ENCODE measurements around the gene EDC4.
A peak's percentile ranks its signal among the peaks of the same experiment; 100 is the strongest.
"Not testable (repeated sequence)": the region's sequence is repeated elsewhere in the genome, so short reads cannot be mapped to it uniquely, and the experiment has no call there.

EDC4 gene

GRCh38 chr16:67858500-67858899 lies 14.4 kb upstream of the EDC4 start:
- Mint-ChIP-seq H3K27me3 (ENCODE audit: low read depth) (no peaks in the 10 kb centered on the region), H3K36me3 (ENCODE audit: low read depth) (peaks cover 2% of the 10 kb centered on the region), H3K9me3 (no peaks in the 10 kb centered on the region), H3K27ac (peak overlapping the region; percentile 58), H3K4me1 (ENCODE audit: low read depth) (peaks cover 10% of the 10 kb centered on the region), H3K4me3 (no peak overlapping the region)
- DNase-seq (ENCODE audit: low spot score), result no peak

GRCh38 chr16:67860589-67861398 lies 12.1 kb upstream of the EDC4 start:
- Mint-ChIP-seq H3K4me1 (ENCODE audit: low read depth) (peaks cover 7% of the 10 kb centered on the region), H3K36me3 (ENCODE audit: low read depth) (peaks cover 5% of the 10 kb centered on the region), H3K9me3 (no peaks in the 10 kb centered on the region), H3K4me3 (no peak overlapping the region), H3K27me3 (ENCODE audit: low read depth) (no peaks in the 10 kb centered on the region), H3K27ac (no peak overlapping the region)
- no peak for DNase-seq (ENCODE audit: low spot score)

GRCh38 chr16:67861877-67862276 lies 11.0 kb upstream of the EDC4 start:
- no peak overlapping the region for H3K4me3 Mint-ChIP-seq
- DNase-seq (ENCODE audit: low spot score), result no peak
- H3K27ac Mint-ChIP-seq, result no peak overlapping the region
- H3K36me3 Mint-ChIP-seq (ENCODE audit: low read depth), result peaks cover 5% of the 10 kb centered on the region
- no peaks in the 10 kb centered on the region for H3K27me3 Mint-ChIP-seq (ENCODE audit: low read depth)
- peaks cover 6% of the 10 kb centered on the region for H3K4me1 Mint-ChIP-seq (ENCODE audit: low read depth)
- no peaks in the 10 kb centered on the region for H3K9me3 Mint-ChIP-seq

GRCh38 chr16:67862623-67863583 lies 9.9 kb upstream of the EDC4 start:
- H3K27ac Mint-ChIP-seq, result no peak overlapping the region
- no peak for DNase-seq (ENCODE audit: low spot score)
- no peak overlapping the region for H3K4me3 Mint-ChIP-seq
- H3K9me3 Mint-ChIP-seq, result no peaks in the 10 kb centered on the region
- peaks cover 5% of the 10 kb centered on the region for H3K36me3 Mint-ChIP-seq (ENCODE audit: low read depth)
- H3K27me3 Mint-ChIP-seq (ENCODE audit: low read depth), result no peaks in the 10 kb centered on the region
- H3K4me1 Mint-ChIP-seq (ENCODE audit: low read depth), result peaks cover 3% of the 10 kb centered on the region

- not testable (repeated sequence) for DNase-seq (ENCODE audit: low spot score); H3K27ac Mint-ChIP-seq; H3K27me3 Mint-ChIP-seq (ENCODE audit: low read depth); H3K4me3 Mint-ChIP-seq; H3K4me1 Mint-ChIP-seq (ENCODE audit: low read depth); H3K9me3 Mint-ChIP-seq; H3K36me3 Mint-ChIP-seq (ENCODE audit: low read depth)
These were observed 8.8 kb upstream of the EDC4 start for GRCh38 chr16:67864044-67864443.

GRCh38 chr16:67864594-67864993 lies 8.3 kb upstream of the EDC4 start:
- no peaks in the 10 kb centered on the region for H3K27me3 Mint-ChIP-seq (ENCODE audit: low read depth)

GRCh38 chr16:67865318-67865717 lies 7.5 kb upstream of the EDC4 start:
- Mint-ChIP-seq H3K27me3 (ENCODE audit: low read depth) (no peaks in the 10 kb centered on the region), H3K9me3 (no peaks in the 10 kb centered on the region), H3K27ac (no peak overlapping the region), H3K4me1 (ENCODE audit: low read depth) (no peaks in the 10 kb centered on the region), H3K4me3 (no peak overlapping the region), H3K36me3 (ENCODE audit: low read depth) (peaks cover 10% of the 10 kb centered on the region)
- DNase-seq (ENCODE audit: low spot score), result no peak

More at GRCh38 chr16:67864594-67864993, 8.3 kb upstream of the EDC4 start:
- H3K36me3 Mint-ChIP-seq (ENCODE audit: low read depth), result peaks cover 7% of the 10 kb centered on the region
- H3K4me3 Mint-ChIP-seq, result no peak overlapping the region
- DNase-seq (ENCODE audit: low spot score), result no peak
- no peaks in the 10 kb centered on the region for H3K9me3 Mint-ChIP-seq
- no peak overlapping the region for H3K27ac Mint-ChIP-seq
- H3K4me1 Mint-ChIP-seq (ENCODE audit: low read depth), result no peaks in the 10 kb centered on the region

GRCh38 chr16:67868290-67868689 lies 4.6 kb upstream of the EDC4 start:
- H3K4me3 Mint-ChIP-seq, result no peak overlapping the region
- H3K27me3 Mint-ChIP-seq (ENCODE audit: low read depth), result no peaks in the 10 kb centered on the region
- no peak overlapping the region for H3K27ac Mint-ChIP-seq
- no peak for DNase-seq (ENCODE audit: low spot score)
- H3K9me3 Mint-ChIP-seq, result no peaks in the 10 kb centered on the region
- H3K36me3 Mint-ChIP-seq (ENCODE audit: low read depth), result peaks cover 17% of the 10 kb centered on the region
- peaks cover 5% of the 10 kb centered on the region for H3K4me1 Mint-ChIP-seq (ENCODE audit: low read depth)

- H3K36me3 Mint-ChIP-seq (ENCODE audit: low read depth), result peaks cover 22% of the 10 kb centered on the region
- DNase-seq (ENCODE audit: low spot score), result no peak
- H3K27ac Mint-ChIP-seq, result no peak overlapping the region
- peaks cover 16% of the 10 kb centered on the region for H3K4me1 Mint-ChIP-seq (ENCODE audit: low read depth)
- H3K4me3 Mint-ChIP-seq, result no peak overlapping the region
- no peaks in the 10 kb centered on the region for H3K9me3 Mint-ChIP-seq
- H3K27me3 Mint-ChIP-seq (ENCODE audit: low read depth), result no peaks in the 10 kb centered on the region
These were observed 3.2 kb upstream of the EDC4 start for GRCh38 chr16:67869653-67870052.

- Mint-ChIP-seq H3K4me1 (ENCODE audit: low read depth) (peaks cover 24% of the 10 kb centered on the region), H3K9me3 (no peaks in the 10 kb centered on the region), H3K27ac (no peak overlapping the region), H3K27me3 (ENCODE audit: low read depth) (no peaks in the 10 kb centered on the region), H3K36me3 (ENCODE audit: low read depth) (peaks cover 27% of the 10 kb centered on the region), H3K4me3 (no peak overlapping the region)
- DNase-seq (ENCODE audit: low spot score), result no peak
These were observed 1.6 kb upstream of the EDC4 start for GRCh38 chr16:67871256-67871655.

- Mint-ChIP-seq H3K4me1 (ENCODE audit: low read depth) (peaks cover 24% of the 10 kb centered on the region), H3K4me3 (peak overlapping the region; percentile 91), H3K27me3 (ENCODE audit: low read depth) (no peaks in the 10 kb centered on the region), H3K36me3 (ENCODE audit: low read depth) (peaks cover 34% of the 10 kb centered on the region), H3K27ac (peak overlapping the region; percentile 85), H3K9me3 (no peaks in the 10 kb centered on the region)
- no peak for DNase-seq (ENCODE audit: low spot score)
These were observed 671 bp upstream of the EDC4 start for GRCh38 chr16:67872131-67872630.

- DNase-seq (ENCODE audit: low spot score), result no peak
- no peaks in the 10 kb centered on the region for H3K9me3 Mint-ChIP-seq
- H3K27ac Mint-ChIP-seq, result peak overlapping the region; percentile 94
- no peaks in the 10 kb centered on the region for H3K27me3 Mint-ChIP-seq (ENCODE audit: low read depth)
- peak overlapping the region; percentile 91 for H3K4me3 Mint-ChIP-seq
- H3K4me1 Mint-ChIP-seq (ENCODE audit: low read depth), result peaks cover 24% of the 10 kb centered on the region
- H3K36me3 Mint-ChIP-seq (ENCODE audit: low read depth), result peaks cover 37% of the 10 kb centered on the region
These were observed 851 bp downstream of the EDC4 start for GRCh38 chr16:67873435-67874370.

GRCh38 chr16:67874372-67874771 lies 1.5 kb downstream of the EDC4 start:
- Mint-ChIP-seq H3K36me3 (ENCODE audit: low read depth) (peaks cover 42% of the 10 kb centered on the region), H3K4me1 (ENCODE audit: low read depth) (peaks cover 24% of the 10 kb centered on the region), H3K4me3 (peak overlapping the region; percentile 91), H3K27ac (peak overlapping the region; percentile 94), H3K9me3 (no peaks in the 10 kb centered on the region), H3K27me3 (ENCODE audit: low read depth) (no peaks in the 10 kb centered on the region)
- DNase-seq (ENCODE audit: low spot score), result no peak
